Esophagus muscularis mucosa (tissue), 4 donors: ENCODE measurements around the gene CRPPA. TPM values are rescaled to one million over a fixed set of nuclear protein-coding genes. Genes with fewer than 3 reads are reported as not detected.
"Not testable (repeated sequence)": the region's sequence is repeated elsewhere in the genome, so short reads cannot be mapped to it uniquely, and the experiment has no call there.

Experiments
- DNase-seq: peaks from one replicate; pipeline ENCODE4 v3.0.0-alpha.2; 2017; ENCODE audit errors: extremely low spot score
- H3K27ac ChIP-seq, 4 donors: fragments of 200-600 bp; sonication (generic); replicated peaks in 1 of 4; 1 replicate in 3 of 4; 2 replicates in 1 of 4; pipeline ENCODE4 v1.5.1; 2016 to 2019; ENCODE audit warnings: mild to moderate bottlenecking in 1 of 4
- H3K27me3 ChIP-seq, 4 donors: fragments of 200-600 bp; sonication (generic); one replicate each; pipeline versions ENCODE4 v1.5.1 to v1.6.0; 2016 to 2019
- H3K36me3 ChIP-seq, 4 donors: fragments of 200-600 bp; sonication (generic); one replicate each; pipeline ENCODE4 v1.5.1; 2016 to 2019
- H3K4me1 ChIP-seq, 4 donors: fragments of 200-600 bp; sonication (generic); one replicate each; pipeline ENCODE4 v1.5.1; 2016 to 2019
- H3K4me3 ChIP-seq, 4 donors: fragments of 200-600 bp; sonication (generic); 1 replicate in 2 of 4; 2 replicates in 2 of 4; pipeline ENCODE4 v1.5.1; 2016 to 2019; ENCODE audit warnings: mild to moderate bottlenecking in 4 of 4, moderate library complexity in 1 of 4
- H3K9me3 ChIP-seq, 4 donors: fragments of 200-600 bp; sonication (generic); 1 replicate in 3 of 4; 2 replicates in 1 of 4; pipeline ENCODE4 v1.5.1; 2016 to 2019
- EP300 ChIP-seq: sonication (generic); formaldehyde crosslinking; IDR thresholded peaks from one replicate; pipeline ENCODE4 v1.6.1; 2017; ENCODE audit warnings: antibody characterized with exemption
- POLR2A ChIP-seq: fragments of 450-650 bp; IDR thresholded peaks from one replicate; pipeline ENCODE4 v1.6.1; 2017; ENCODE audit warnings: antibody characterized with exemption, moderate library complexity, mild to moderate bottlenecking, low read depth
- POLR2AphosphoS5 ChIP-seq, 2 donors: sonication (generic); formaldehyde crosslinking; IDR thresholded peaks; one replicate each; pipeline ENCODE4 v1.6.1; 2017; ENCODE audit warnings: antibody characterized with exemption in 2 of 2
- whole genome bisulfite sequencing: methylation state at CpG from one replicate; pipeline ENCODE4 v1.1.5; 2018; 5-methylcytosine and 5-hydroxymethylcytosine counted together
- intact Hi-C: fragments of 100-400 bp; cut with DNase I; formaldehyde crosslinking; loops from one replicate; pipeline ENCODE4 v1.15.1; 2023
- total RNA-seq, 4 donors: library from RNA; depleted of rRNA; stranded (reverse); fragments of >200 nt; gene quantifications; one replicate each; pipeline versions ENCODE4 v1.1.0 to v1.2.1, GENCODE V29; 2016
- TF ChIP-seq, protein P1 (sequence below), 3 experiments: fragments of 200-600 bp in 2 of 3; fragments of 450-650 bp in 1 of 3; sonication (generic) in 2 of 3; IDR thresholded peaks; one replicate each; pipeline ENCODE4 v1.5.1; 2017 to 2019; ENCODE audit warnings: antibody characterized with exemption in 3 of 3, mild to moderate bottlenecking in 2 of 3, moderate library complexity in 1 of 3

Gene CRPPA
- total RNA-seq, 4 donors from 2014 or later: 1.9 to 3.6 (median 3.5) TPM

DNA sequence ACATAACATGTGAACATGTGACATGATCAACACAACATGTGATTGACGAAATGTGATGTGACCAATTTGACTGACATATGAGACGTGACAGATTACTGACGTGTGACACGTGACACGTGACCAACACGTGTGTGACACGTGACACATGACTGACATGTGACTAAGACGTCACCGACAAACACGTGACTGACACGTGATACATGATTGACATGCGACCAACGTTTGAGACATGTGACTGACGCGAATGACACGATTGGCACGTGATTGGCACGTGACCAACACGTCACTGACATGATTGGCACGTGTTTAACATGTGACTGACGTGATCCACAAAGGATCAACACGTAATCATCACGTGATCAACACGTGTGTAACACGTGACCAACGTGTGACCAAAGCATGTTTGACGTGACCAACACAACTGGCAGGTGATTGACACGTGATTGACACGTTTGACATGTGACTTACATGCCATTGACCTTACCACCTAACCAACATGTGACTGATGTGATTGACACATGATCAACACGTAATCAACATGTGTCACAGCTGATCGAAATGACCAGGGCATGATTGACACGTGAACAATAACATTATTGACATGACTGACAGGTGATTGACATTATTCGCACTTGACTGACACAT lies 23.7 kb downstream of the CRPPA start:
- 94% methylated on average over 33 of the region's 33 CpGs for WGBS
- peak; percentile 6 for TF ChIP-seq EP300
- TF ChIP-seq POLR2AphosphoS5 (IDR thresholded peaks at IDR 0.05): peak; percentile 34 to 78
- TF ChIP-seq, protein P1, sequence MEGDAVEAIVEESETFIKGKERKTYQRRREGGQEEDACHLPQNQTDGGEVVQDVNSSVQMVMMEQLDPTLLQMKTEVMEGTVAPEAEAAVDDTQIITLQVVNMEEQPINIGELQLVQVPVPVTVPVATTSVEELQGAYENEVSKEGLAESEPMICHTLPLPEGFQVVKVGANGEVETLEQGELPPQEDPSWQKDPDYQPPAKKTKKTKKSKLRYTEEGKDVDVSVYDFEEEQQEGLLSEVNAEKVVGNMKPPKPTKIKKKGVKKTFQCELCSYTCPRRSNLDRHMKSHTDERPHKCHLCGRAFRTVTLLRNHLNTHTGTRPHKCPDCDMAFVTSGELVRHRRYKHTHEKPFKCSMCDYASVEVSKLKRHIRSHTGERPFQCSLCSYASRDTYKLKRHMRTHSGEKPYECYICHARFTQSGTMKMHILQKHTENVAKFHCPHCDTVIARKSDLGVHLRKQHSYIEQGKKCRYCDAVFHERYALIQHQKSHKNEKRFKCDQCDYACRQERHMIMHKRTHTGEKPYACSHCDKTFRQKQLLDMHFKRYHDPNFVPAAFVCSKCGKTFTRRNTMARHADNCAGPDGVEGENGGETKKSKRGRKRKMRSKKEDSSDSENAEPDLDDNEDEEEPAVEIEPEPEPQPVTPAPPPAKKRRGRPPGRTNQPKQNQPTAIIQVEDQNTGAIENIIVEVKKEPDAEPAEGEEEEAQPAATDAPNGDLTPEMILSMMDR (IDR thresholded peaks at IDR 0.05): no peak
- TF ChIP-seq POLR2A: no peak
- Histone ChIP-seq H3K4me3 (no peak overlapping the region), H3K27me3 (no peaks in the 10 kb centered on the region), H3K27ac (no peak overlapping the region), H3K4me1 (no peaks in the 10 kb centered on the region), H3K36me3 (no peaks in the 10 kb centered on the region), H3K9me3 (peaks cover 0 to 7% (median 6%) of the 10 kb centered on the region in 4 donors)
- intact Hi-C loops: no loop called here
- DNase-seq: no peak

DNA sequence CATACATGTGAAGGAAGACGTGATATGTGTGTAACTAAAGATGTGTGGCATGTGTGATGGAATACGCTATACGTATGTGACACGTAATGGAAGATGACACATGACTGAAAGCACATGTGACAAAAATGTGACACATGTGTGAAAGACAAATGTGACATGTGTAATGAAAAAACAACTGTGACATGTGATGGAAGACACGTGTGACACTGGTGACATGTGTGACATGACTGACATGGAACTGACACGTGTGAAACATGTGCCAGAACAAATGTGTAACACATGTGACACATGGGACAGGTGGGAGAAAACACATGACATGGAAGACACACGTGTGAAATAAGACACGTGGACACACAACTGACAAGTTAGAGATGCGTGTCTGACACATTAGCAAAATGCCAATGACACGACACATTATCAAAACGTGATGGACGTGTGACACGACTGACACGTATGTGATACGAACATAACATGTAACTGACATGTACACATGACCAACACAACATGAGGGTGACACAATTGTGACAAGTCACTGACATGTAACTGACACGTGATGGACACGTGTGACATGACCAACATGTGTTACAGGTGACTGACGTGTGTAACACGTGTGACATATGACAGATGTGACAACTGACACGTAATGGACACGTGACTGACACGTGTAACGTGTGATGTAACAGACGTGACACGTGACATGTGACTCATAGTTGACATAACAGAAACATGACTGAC lies 24.4 kb downstream of the CRPPA start:
- TF ChIP-seq POLR2AphosphoS5 (IDR thresholded peaks at IDR 0.05) (peak in 1 of 2 donors; percentile 39), EP300 (no peak)
- H3K27ac ChIP-seq: no peak overlapping the region
- intact Hi-C loops: no loop called here
- peaks cover 0 to under 1% (median under 1%) of the 10 kb centered on the region in 4 donors for H3K9me3 ChIP-seq
- no peaks in the 10 kb centered on the region for H3K36me3 ChIP-seq
- DNase-seq: no peak
- no peaks in the 10 kb centered on the region for H3K27me3 ChIP-seq
- no peaks in the 10 kb centered on the region for H3K4me1 ChIP-seq
- no peak overlapping the region for H3K4me3 ChIP-seq
- 94% methylated on average over 25 of the region's 25 CpGs for WGBS

DNA sequence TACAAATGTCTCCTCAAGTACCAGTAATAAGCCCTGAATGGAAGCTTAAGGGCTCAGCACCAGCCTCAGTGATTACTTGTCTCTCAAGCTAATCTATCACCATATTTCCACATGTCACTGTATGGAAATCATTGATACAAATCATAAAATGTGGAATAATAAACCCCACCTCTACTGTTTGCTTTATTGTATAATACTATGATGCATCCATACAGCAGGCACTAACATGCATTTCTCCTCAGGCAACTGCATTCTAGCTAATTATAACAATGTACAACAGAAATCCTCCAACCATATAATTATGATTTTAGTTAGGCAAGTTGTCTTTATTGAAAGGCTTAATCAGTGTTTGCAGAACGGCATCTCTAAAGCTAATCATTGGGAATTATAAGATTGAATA lies 26.2 kb downstream of the CRPPA start:
- 96% methylated on average over 1 of the region's 1 CpG for WGBS
- intact Hi-C loops: no loop called here
- DNase-seq: no peak
- Histone ChIP-seq H3K4me1 (no peaks in the 10 kb centered on the region), H3K9me3 (no peaks in the 10 kb centered on the region), H3K27ac (no peak overlapping the region), H3K27me3 (no peaks in the 10 kb centered on the region), H3K4me3 (no peak overlapping the region), H3K36me3 (no peaks in the 10 kb centered on the region)
- TF ChIP-seq POLR2A: no peak
- no peak for TF ChIP-seq EP300
- TF ChIP-seq POLR2AphosphoS5 (IDR thresholded peaks at IDR 0.05): no peak
- TF ChIP-seq, protein P1 (IDR thresholded peaks at IDR 0.05): no peak

DNA sequence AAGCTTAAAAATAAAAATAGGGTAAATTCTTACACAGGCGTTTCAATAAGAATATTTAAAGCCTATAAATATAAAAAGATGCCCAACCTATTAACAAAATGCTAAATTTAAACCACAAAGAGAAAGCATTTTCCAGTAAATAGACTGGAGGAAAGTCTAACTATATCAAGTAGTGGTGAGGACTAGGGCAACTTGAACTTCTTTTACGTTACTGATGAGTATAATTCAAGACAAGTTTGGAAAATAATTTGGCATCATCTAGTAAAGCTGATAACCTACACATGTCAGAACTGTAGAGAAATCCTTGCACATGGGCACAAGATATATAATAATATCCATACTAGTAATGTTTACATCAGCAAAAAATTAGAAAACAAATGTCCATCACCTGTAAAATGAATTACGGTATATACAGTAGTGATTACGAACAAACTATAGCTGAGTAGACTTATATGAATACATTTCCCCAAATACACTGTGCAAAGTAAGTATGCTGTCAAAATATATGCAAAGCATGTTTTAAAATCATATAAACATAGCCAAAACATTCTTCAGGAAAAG lies 27.4 kb downstream of the CRPPA start:
- Histone ChIP-seq H3K4me1 (no peaks in the 10 kb centered on the region), H3K36me3 (no peaks in the 10 kb centered on the region), H3K27ac (no peak overlapping the region), H3K9me3 (no peaks in the 10 kb centered on the region), H3K4me3 (no peak overlapping the region), H3K27me3 (no peaks in the 10 kb centered on the region)
- TF ChIP-seq POLR2A (no peak), EP300 (no peak), POLR2AphosphoS5 (IDR thresholded peaks at IDR 0.05) (no peak)
- TF ChIP-seq, protein P1 (IDR thresholded peaks at IDR 0.05): no peak
- no peak for DNase-seq
- intact Hi-C loops: no loop called here
- 91% methylated on average over 4 of the region's 4 CpGs for WGBS

DNA sequence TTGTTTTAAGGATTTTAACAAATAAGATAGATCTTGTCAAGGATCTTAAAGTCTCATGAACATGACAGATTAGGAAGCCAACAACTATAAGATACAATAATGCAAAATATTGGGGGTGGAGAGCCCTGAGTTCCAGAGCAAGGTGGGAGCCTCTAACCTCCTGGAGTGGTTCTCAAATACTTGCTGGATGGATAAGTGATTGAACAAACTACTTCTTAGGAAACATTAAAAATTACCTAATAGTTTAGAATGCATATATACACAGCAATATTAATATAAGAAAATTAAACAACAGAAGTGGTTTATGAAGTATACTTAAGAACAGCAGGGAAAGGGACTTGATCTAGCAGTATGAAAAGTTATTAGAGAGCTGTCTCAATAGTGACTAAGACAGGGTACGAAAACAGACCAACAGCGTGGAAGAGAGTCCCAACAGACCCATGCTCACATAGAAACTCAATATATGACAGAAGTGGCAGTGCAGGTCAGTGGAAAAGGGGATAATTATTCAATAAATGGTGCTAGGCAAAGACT lies 28.3 kb downstream of the CRPPA start:
- no peak overlapping the region for H3K4me3 ChIP-seq
- 91% methylated on average over 2 of the region's 2 CpGs for WGBS
- no peaks in the 10 kb centered on the region for H3K36me3 ChIP-seq
- no peaks in the 10 kb centered on the region for H3K4me1 ChIP-seq
- no peak overlapping the region for H3K27ac ChIP-seq
- no peaks in the 10 kb centered on the region for H3K27me3 ChIP-seq
- peaks cover 0 to 8% (median under 1%) of the 10 kb centered on the region in 4 donors for H3K9me3 ChIP-seq
- no peak for DNase-seq
- TF ChIP-seq, protein P1 (IDR thresholded peaks at IDR 0.05): no peak
- TF ChIP-seq POLR2A (no peak), EP300 (no peak), POLR2AphosphoS5 (IDR thresholded peaks at IDR 0.05) (no peak)
- intact Hi-C loops: no loop called here

DNA sequence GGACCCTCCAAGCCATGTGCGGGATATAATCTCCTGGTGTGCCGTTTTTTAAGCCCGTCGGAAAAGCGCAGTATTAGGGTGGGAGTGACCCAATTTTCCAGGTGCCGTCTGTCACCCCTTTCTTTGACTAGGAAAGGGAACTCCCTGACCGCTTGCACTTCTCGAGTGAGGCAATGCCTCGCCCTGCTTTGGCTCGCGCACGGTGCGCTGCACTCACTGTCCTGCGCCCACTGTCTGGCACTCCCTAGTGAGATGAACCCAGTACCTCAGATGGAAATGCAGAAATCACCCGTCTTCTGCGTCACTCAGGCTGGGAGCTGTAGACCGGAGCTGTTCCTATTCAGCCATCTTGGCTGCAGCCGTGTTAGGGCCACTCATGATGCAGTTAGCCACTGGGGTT lies 37.6 kb downstream of the CRPPA start:
- over 99% methylated on average over 18 of the region's 18 CpGs for WGBS
- not testable (repeated sequence) for H3K4me1 ChIP-seq

DNA sequence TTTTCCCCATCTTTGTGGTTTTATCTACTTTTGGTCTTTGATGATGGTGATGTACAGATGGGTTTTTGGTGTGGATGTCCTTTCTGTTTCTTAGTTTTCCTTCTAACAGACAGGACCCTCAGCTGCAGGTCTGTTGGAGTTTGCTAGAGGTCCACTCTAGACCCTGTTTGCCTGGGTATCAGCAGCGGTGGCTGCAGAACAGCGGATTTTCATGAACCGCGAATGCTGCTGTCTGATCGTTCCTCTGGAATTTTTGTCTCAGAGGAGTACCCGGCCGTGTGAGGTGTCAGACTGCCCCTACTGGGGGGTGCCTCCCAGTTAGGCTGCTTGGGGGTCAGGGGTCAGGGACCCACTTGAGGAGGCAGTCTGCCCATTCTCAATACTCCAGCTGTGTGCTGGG lies 38.2 kb downstream of the CRPPA start:
- 95% methylated on average over 4 of the region's 7 CpGs for WGBS
- DNase-seq, intact Hi-C loops: not testable (repeated sequence)

More for the DNA sequence above, 37.6 kb downstream of the CRPPA start:
- H3K27ac ChIP-seq, H3K36me3 ChIP-seq, DNase-seq, H3K4me3 ChIP-seq, H3K27me3 ChIP-seq, intact Hi-C loops: not testable (repeated sequence)
- H3K9me3 ChIP-seq: peaks cover 0 to 11% (median 4%) of the 10 kb centered on the region in 4 donors

More for the DNA sequence above, 38.2 kb downstream of the CRPPA start:
- not testable (repeated sequence) for H3K36me3 ChIP-seq, H3K4me3 ChIP-seq, H3K27me3 ChIP-seq, H3K4me1 ChIP-seq, H3K9me3 ChIP-seq, H3K27ac ChIP-seq
